ENCODE measurements around the gene KCNIP3.

The KCNIP3 gene

GRCh38 chr2:95296880-95297487, at the start of gene KCNIP3:
Gene KCNIP3 (plus strand): TSS chr2:95297347. CDS start chr2:95297439, 92 bp downstream.
- no peak within 1 kb of the TSS for H3K4me2 ChIP-seq
- no peak within 1 kb of the TSS for H3K4me3 ChIP-seq (IDR thresholded peaks at IDR 0.05; ENCODE audit: insufficient read depth, low read depth, low read length)
- no peak within 1 kb of the TSS for H2AFZ ChIP-seq (ENCODE audit: low read depth)

GRCh38 chr2:95258271-95258670, 38.9 kb upstream of the KCNIP3 start:
- H3K79me2 ChIP-seq (ENCODE audit: insufficient read depth, low read depth): no peaks in the 10 kb centered on the region
- no peak overlapping the region for H3K9ac ChIP-seq
- no peaks in the 10 kb centered on the region for H3K4me1 ChIP-seq (ENCODE audit: low read depth, poor library complexity, severe bottlenecking)
- H3K36me3 ChIP-seq (ENCODE audit: insufficient read depth): no peaks in the 10 kb centered on the region
- H3K4me3 ChIP-seq (IDR thresholded peaks at IDR 0.05; ENCODE audit: insufficient read depth, low read depth, low read length): no peak overlapping the region
- no peaks in the 10 kb centered on the region for H3K27me3 ChIP-seq (ENCODE audit: insufficient read depth, low read depth)
- TF ChIP-seq CTCF (conservative IDR thresholded peaks at IDR 0.05; ENCODE audit: low read depth, low read length): no peak
- H4K20me1 ChIP-seq (ENCODE audit: insufficient read depth): no peaks in the 10 kb centered on the region
- H2AFZ ChIP-seq (ENCODE audit: low read depth): no peak overlapping the region
- no peak overlapping the region for H3K27ac ChIP-seq
- H3K4me2 ChIP-seq: no peak overlapping the region

More at GRCh38 chr2:95296880-95297487, at the start of gene KCNIP3:
- Histone ChIP-seq H3K27me3 (ENCODE audit: insufficient read depth, low read depth) (no peaks in the 10 kb centered on the region; the same call in 1 of the 2 replicates), H3K9ac (no peak within 1 kb of the TSS), H3K36me3 (ENCODE audit: insufficient read depth) (no peaks in the 10 kb centered on the region), H3K79me2 (ENCODE audit: insufficient read depth, low read depth) (no peaks in the 10 kb centered on the region), H3K27ac (no peak within 1 kb of the TSS), H4K20me1 (ENCODE audit: insufficient read depth) (no peaks in the 10 kb centered on the region), H3K4me1 (ENCODE audit: low read depth, poor library complexity, severe bottlenecking) (no peaks in the 10 kb centered on the region)
- no peak for TF ChIP-seq CTCF (conservative IDR thresholded peaks at IDR 0.05; ENCODE audit: low read depth, low read length)

GRCh38 chr2:95260028-95261023, 36.8 kb upstream of the KCNIP3 start:
- no peaks in the 10 kb centered on the region for H3K4me1 ChIP-seq (ENCODE audit: low read depth, poor library complexity, severe bottlenecking)

GRCh38 chr2:95261602-95262001, 35.5 kb upstream of the KCNIP3 start:
- H3K36me3 ChIP-seq (ENCODE audit: insufficient read depth): no peaks in the 10 kb centered on the region
- H2AFZ ChIP-seq (ENCODE audit: low read depth): no peak overlapping the region
- no peaks in the 10 kb centered on the region for H3K4me1 ChIP-seq (ENCODE audit: low read depth, poor library complexity, severe bottlenecking)
- no peak overlapping the region for H3K4me2 ChIP-seq
- no peak overlapping the region for H3K4me3 ChIP-seq (IDR thresholded peaks at IDR 0.05; ENCODE audit: insufficient read depth, low read depth, low read length)
- H3K27ac ChIP-seq: no peak overlapping the region
- TF ChIP-seq CTCF (conservative IDR thresholded peaks at IDR 0.05; ENCODE audit: low read depth, low read length): no peak
- no peaks in the 10 kb centered on the region for H4K20me1 ChIP-seq (ENCODE audit: insufficient read depth)
- H3K79me2 ChIP-seq (ENCODE audit: insufficient read depth, low read depth): no peaks in the 10 kb centered on the region
- H3K9ac ChIP-seq: no peak overlapping the region
- H3K27me3 ChIP-seq (ENCODE audit: insufficient read depth, low read depth): no peaks in the 10 kb centered on the region

More at GRCh38 chr2:95260028-95261023, 36.8 kb upstream of the KCNIP3 start:
- H3K27ac ChIP-seq: no peak overlapping the region
- H3K4me2 ChIP-seq: no peak overlapping the region
- H3K4me3 ChIP-seq (IDR thresholded peaks at IDR 0.05; ENCODE audit: insufficient read depth, low read depth, low read length): no peak overlapping the region
- H3K36me3 ChIP-seq (ENCODE audit: insufficient read depth): no peaks in the 10 kb centered on the region
- H2AFZ ChIP-seq (ENCODE audit: low read depth): no peak overlapping the region
- no peaks in the 10 kb centered on the region for H4K20me1 ChIP-seq (ENCODE audit: insufficient read depth)
- TF ChIP-seq CTCF (conservative IDR thresholded peaks at IDR 0.05; ENCODE audit: low read depth, low read length): no peak
- H3K9ac ChIP-seq: no peak overlapping the region
- no peaks in the 10 kb centered on the region for H3K27me3 ChIP-seq (ENCODE audit: insufficient read depth, low read depth)
- H3K79me2 ChIP-seq (ENCODE audit: insufficient read depth, low read depth): no peaks in the 10 kb centered on the region
